HepG2 (cell line): ENCODE results near the gene MYH9. TPM values are rescaled to one million over a fixed set of nuclear protein-coding genes. Genes with fewer than 3 reads are reported as not detected.

Experiments
- ATAC-seq: fragments of 200-7000 bp; cut with Tn5 transposase; 3 replicates; pipeline ENCODE4 v1.9.1; 2020; ENCODE audit warnings: mild to moderate bottlenecking, moderate library complexity
- BruUV-seq: library from RNA; stranded (reverse); fragments of 400-500 nt; replicated peaks from 2 replicates; lab custom pipeline; 2021; lab: Mats Ljungman, UMichigan
- CTCF ChIA-PET: fragments of 300-600 bp; formaldehyde crosslinking; extraction: SDS; loops from one replicate; lab custom pipeline; 2021; ENCODE audit warnings: low total read pairs, inconsistent platforms, low intra/inter-chr PET ratio; lab: Yijun Ruan, JAX
- POLR2A ChIA-PET: fragments of 350-600 bp; sonication (Branson Sonifier 250); formaldehyde crosslinking; loops from one replicate; lab custom pipeline; 2020; ENCODE audit warnings: antibody characterized with exemption, inconsistent platforms; lab: Yijun Ruan, JAX
- DNase-seq: peaks from one replicate; pipeline ENCODE4 v3.0.0-alpha.2; 2015; ENCODE audit warnings: low spot score
- FAIRE-seq: peaks from 3 replicates; lab custom pipeline; 2011; peaks lifted over from hg19 to GRCh38; lab: Jason Lieb, UNC
- H2AFZ ChIP-seq: one replicate; pipeline ENCODE4 v1.6.1; 2011; ENCODE audit warnings: low read length, inconsistent platforms
- H3K27ac ChIP-seq: fragments of 300-600 bp; 3 replicates; pipeline ENCODE4 v1.8.0; 2011; ENCODE audit warnings: mixed run types, mild to moderate bottlenecking, mixed read lengths, low read length, inconsistent platforms; ENCODE audit not compliant: insufficient read depth; ENCODE audit errors: extremely low read length
- H3K27me3 ChIP-seq, 2 experiments: fragments of 200-600 bp in 1 of 2; 2 replicates in 1 of 2; 3 replicates in 1 of 2; pipeline versions ENCODE4 v1.6.0 to v1.8.0; 2011; ENCODE audit warnings: low read length in 2 of 2, mild to moderate bottlenecking in 2 of 2, moderate library complexity in 2 of 2, inconsistent platforms in 1 of 2; ENCODE audit not compliant: insufficient read depth in 2 of 2, control insufficient read depth in 1 of 2
- H3K36me3 ChIP-seq, 2 experiments: fragments of 200-600 bp in 1 of 2; replicated peaks in 1 of 2; 2 replicates in 1 of 2; 3 replicates in 1 of 2; pipeline versions ENCODE4 v1.5.1 to v1.8.0; 2011; ENCODE audit warnings: low read length in 2 of 2, inconsistent platforms in 1 of 2; ENCODE audit not compliant: insufficient read depth in 2 of 2, control insufficient read depth in 1 of 2
- H3K4me1 ChIP-seq: 2 replicates; pipeline ENCODE4 v1.5.1; 2012; ENCODE audit warnings: low read length, inconsistent platforms; ENCODE audit not compliant: insufficient read depth
- H3K4me2 ChIP-seq: 2 replicates; pipeline ENCODE4 v1.6.0; 2011; ENCODE audit warnings: low read depth, low read length, inconsistent platforms
- H3K4me3 ChIP-seq, 3 experiments: fragments of 200-600 bp in 1 of 3; sonication (generic), shearing (Covaris generic) in 1 of 3; replicated peaks in 1 of 3; 2 replicates each; pipeline ENCODE4 v1.5.1; 2011 to 2016; ENCODE audit warnings: low read length in 3 of 3, inconsistent platforms in 2 of 3, low read depth in 2 of 3, mild to moderate bottlenecking in 2 of 3, control low read depth in 1 of 3, mixed read lengths in 1 of 3; ENCODE audit not compliant: insufficient read depth in 1 of 3
- H3K79me2 ChIP-seq: one replicate; pipeline ENCODE4 v1.6.1; 2011; ENCODE audit warnings: low read length, inconsistent platforms; ENCODE audit not compliant: insufficient read depth
- H3K9ac ChIP-seq: 2 replicates; pipeline ENCODE4 v1.6.0; 2011; ENCODE audit warnings: mild to moderate bottlenecking, low read depth, low read length, inconsistent platforms; ENCODE audit not compliant: insufficient read depth
- H3K9me3 ChIP-seq: 2 replicates; pipeline ENCODE4 v1.5.1; 2012; ENCODE audit warnings: mild to moderate bottlenecking, low read length
- H4K20me1 ChIP-seq: 2 replicates; pipeline ENCODE4 v1.6.0; 2011; ENCODE audit warnings: inconsistent platforms, mild to moderate bottlenecking, low read length, moderate library complexity; ENCODE audit not compliant: insufficient read depth
- CBX5 ChIP-seq: sonication (generic); formaldehyde crosslinking; IDR thresholded peaks from 2 replicates; pipeline ENCODE4 v1.4.0; 2020; ENCODE audit warnings: missing genetic modification reagents, borderline replicate concordance
- CCDC6 ChIP-seq: sonication (generic); formaldehyde crosslinking; IDR thresholded peaks from 2 replicates; pipeline ENCODE4 v1.8.1; 2022; ENCODE audit warnings: mild to moderate bottlenecking, missing genetic modification reagents, moderate library complexity
- ELF4 ChIP-seq: sonication (generic); formaldehyde crosslinking; IDR thresholded peaks from 2 replicates; pipeline ENCODE4 v1.5.0; 2020; ENCODE audit warnings: missing genetic modification reagents, mild to moderate bottlenecking, moderate library complexity, borderline replicate concordance
- FOXM1 ChIP-seq: sonication (generic); formaldehyde crosslinking; IDR thresholded peaks from 2 replicates; pipeline ENCODE4 v1.5.0; 2020; ENCODE audit warnings: missing genetic modification reagents
- HMGA1 ChIP-seq: sonication (generic); formaldehyde crosslinking; conservative IDR thresholded peaks from 2 replicates; pipeline ENCODE4 v1.4.0; 2020; ENCODE audit warnings: missing genetic modification reagents
- NRL ChIP-seq: sonication (generic); formaldehyde crosslinking; IDR thresholded peaks from 2 replicates; pipeline ENCODE4 v1.5.0; 2020; ENCODE audit warnings: missing genetic modification reagents, mild to moderate bottlenecking, moderate library complexity, borderline replicate concordance
- TRIM24 ChIP-seq: sonication (generic); formaldehyde crosslinking; IDR thresholded peaks from 2 replicates; pipeline ENCODE4 v1.8.0; 2022; ENCODE audit warnings: mild to moderate bottlenecking, missing genetic modification reagents
- ZFX ChIP-seq: sonication (generic); formaldehyde crosslinking; IDR thresholded peaks from 2 replicates; pipeline ENCODE4 v1.4.0; 2020; ENCODE audit warnings: mild to moderate bottlenecking, low read depth, missing genetic modification reagents, moderate library complexity
- ZNF34 ChIP-seq: sonication (generic); formaldehyde crosslinking; IDR thresholded peaks from 2 replicates; pipeline ENCODE4 v1.4.0; 2020; ENCODE audit warnings: mild to moderate bottlenecking, missing genetic modification reagents, borderline replicate concordance
- ZNF547 ChIP-seq: sonication (generic); formaldehyde crosslinking; IDR thresholded peaks from 2 replicates; pipeline ENCODE4 v1.5.1; 2020; ENCODE audit warnings: mild to moderate bottlenecking, missing genetic modification reagents
- ZSCAN30 ChIP-seq: sonication (generic); formaldehyde crosslinking; IDR thresholded peaks from 2 replicates; pipeline ENCODE4 v1.5.0; 2020; ENCODE audit warnings: mild to moderate bottlenecking, missing genetic modification reagents
- WGBS: methylation state at CpG from one replicate; pipeline ENCODE4 v1.1.6; 2017; ENCODE audit warnings: low lambda C conversion rate; 5-methylcytosine and 5-hydroxymethylcytosine counted together
- in situ Hi-C: cut with HindIII; loops from 2 replicates; pipeline ENCODE4 v1.10.0; 2017; ENCODE audit warnings: low pct_unique_long_range_greater_than_20kb; ENCODE audit not compliant: extremely low pct_ligation_motif_present
- intact Hi-C: fragments of 100-400 bp; cut with micrococcal nuclease; formaldehyde crosslinking; loops from one replicate; pipeline ENCODE4 v1.10.0; 2022; ENCODE audit not compliant: unreplicated experiment
- polyA plus RNA-seq, 8 experiments: library from polyadenylated mRNA; depleted of rRNA in 3 of 8; stranded (reverse) in 7 of 8; unstranded in 1 of 8; fragments of >200 nt; fragmentation: Illumina TruSeq in 4 of 8; extraction: Trizol in 4 of 8; gene quantifications; 2 replicates each; pipeline versions ENCODE4 v1.2.1 to v1.2.3, GENCODE V29; 2011 to 2016; ENCODE audit warnings: low read depth in 4 of 8, missing spikeins in 1 of 8, mixed read lengths in 1 of 8; ENCODE audit not compliant: insufficient read depth in 1 of 8
- total RNA-seq, 5 experiments: library from RNA; depleted of rRNA; stranded (reverse); fragments of >200 nt; fragmentation: Illumina TruSeq; extraction: Trizol; gene quantifications; 2 replicates each; pipeline ENCODE4 v1.2.3, GENCODE V29; 2016; ENCODE audit warnings: low read depth in 1 of 5
- TF ChIP-seq, protein P1 (sequence below): IDR thresholded peaks from 2 replicates; pipeline ENCODE4 v1.6.1; 2016; ENCODE audit warnings: mild to moderate bottlenecking
- TF ChIP-seq, protein P2 (sequence below): sonication (generic); formaldehyde crosslinking; IDR thresholded peaks from 2 replicates; pipeline ENCODE4 v1.4.0; 2020; ENCODE audit warnings: mild to moderate bottlenecking, missing genetic modification reagents

Gene MYH9
- total and polyA plus RNA-seq, 2 of the 13 experiments (the other 11 are each of a cell fraction or from before 2014, with no cell fraction given): 50.7 to 98.5 TPM

DNA sequence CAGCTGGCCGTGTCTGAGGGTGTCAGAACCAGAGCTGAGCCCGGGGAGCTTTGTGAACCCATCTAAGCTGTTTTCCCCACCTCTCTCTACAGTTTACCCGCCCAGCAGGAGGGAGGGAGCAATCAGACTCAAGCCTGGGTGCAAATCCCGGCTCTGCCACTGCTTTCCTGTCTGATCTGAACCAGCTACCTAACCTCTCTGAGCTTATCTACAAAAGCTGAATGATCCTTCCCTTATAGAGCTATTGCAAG, 148.7 kb downstream of the MYH9 start:
- 0 out of 2 replicates have a peak, but pooled peaks cover 4% of the 10 kb centered on the region for H4K20me1 ChIP-seq
- 0% methylated on average over 4 of the region's 4 CpGs for WGBS
- peak overlapping the region; percentile 73 for H3K27ac ChIP-seq
- H2AFZ ChIP-seq: no peak overlapping the region
- H3K4me1 ChIP-seq: peaks cover 48% of the 10 kb centered on the region
- peak overlapping the region; percentile 94 for H3K4me2 ChIP-seq
- BruUV-seq: no TSS peak
- no peak for DNase-seq
- in situ Hi-C loops (loop anchor here (10.0 kb wide), 1 partner anchor 46 kb away; no protein-coding TSS in a partner anchor), intact Hi-C loops (loop anchor here (2.0 to 5.0 kb wide), 2 partner anchors 37 to 38 kb away; partner anchors contain the start of gene APOL4)
- POLR2A ChIA-PET: interaction anchor here (0.9 to 6.1 kb wide), 12 partner anchors 13 to 266 kb away, joined by 3 to 102 read pairs (median 5); partner anchors contain the start of genes APOL1, APOL3 and MYH9
- peak overlapping the region; percentile 78 for H3K9ac ChIP-seq
- H3K4me3 ChIP-seq: peak overlapping the region; percentile 71 to 94 (median 81)
- peaks cover 48% of the 10 kb centered on the region for H3K79me2 ChIP-seq
- CTCF ChIA-PET: interaction anchor here (1.3 kb wide), 1 partner anchor 44 kb away, joined by 4 read pairs; no protein-coding TSS in a partner anchor
- H3K9me3 ChIP-seq: no peaks in the 10 kb centered on the region
- no peak for FAIRE-seq
- H3K27me3 ChIP-seq: no peaks in the 10 kb centered on the region; a peak in 1 of 5 replicates
- peaks cover 5 to 18% of the 10 kb centered on the region in 2 experiments; a peak in 3 of 5 replicates for H3K36me3 ChIP-seq
- no peak; the same call in 2 of the 3 replicates for ATAC-seq
- TF ChIP-seq, protein P1, sequence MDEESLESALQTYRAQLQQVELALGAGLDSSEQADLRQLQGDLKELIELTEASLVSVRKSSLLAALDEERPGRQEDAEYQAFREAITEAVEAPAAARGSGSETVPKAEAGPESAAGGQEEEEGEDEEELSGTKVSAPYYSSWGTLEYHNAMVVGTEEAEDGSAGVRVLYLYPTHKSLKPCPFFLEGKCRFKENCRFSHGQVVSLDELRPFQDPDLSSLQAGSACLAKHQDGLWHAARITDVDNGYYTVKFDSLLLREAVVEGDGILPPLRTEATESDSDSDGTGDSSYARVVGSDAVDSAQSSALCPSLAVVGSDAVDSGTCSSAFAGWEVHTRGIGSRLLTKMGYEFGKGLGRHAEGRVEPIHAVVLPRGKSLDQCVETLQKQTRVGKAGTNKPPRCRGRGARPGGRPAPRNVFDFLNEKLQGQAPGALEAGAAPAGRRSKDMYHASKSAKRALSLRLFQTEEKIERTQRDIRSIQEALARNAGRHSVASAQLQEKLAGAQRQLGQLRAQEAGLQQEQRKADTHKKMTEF (CRISPR knock-in tag): no peak
- TF ChIP-seq CBX5 (no peak), CCDC6 (0 out of 2 replicates have a peak, but pooled peaks have one; percentile 23), ELF4 (CRISPR knock-in tag) (no peak), ZFX (no peak), ZNF34 (CRISPR knock-in tag) (no peak), ZSCAN30 (no peak), ZNF547 (no peak), TRIM24 (CRISPR knock-in tag) (no peak), FOXM1 (CRISPR knock-in tag) (no peak), NRL (CRISPR knock-in tag) (no peak), HMGA1 (CRISPR knock-in tag) (no peak)
- TF ChIP-seq, protein P2, sequence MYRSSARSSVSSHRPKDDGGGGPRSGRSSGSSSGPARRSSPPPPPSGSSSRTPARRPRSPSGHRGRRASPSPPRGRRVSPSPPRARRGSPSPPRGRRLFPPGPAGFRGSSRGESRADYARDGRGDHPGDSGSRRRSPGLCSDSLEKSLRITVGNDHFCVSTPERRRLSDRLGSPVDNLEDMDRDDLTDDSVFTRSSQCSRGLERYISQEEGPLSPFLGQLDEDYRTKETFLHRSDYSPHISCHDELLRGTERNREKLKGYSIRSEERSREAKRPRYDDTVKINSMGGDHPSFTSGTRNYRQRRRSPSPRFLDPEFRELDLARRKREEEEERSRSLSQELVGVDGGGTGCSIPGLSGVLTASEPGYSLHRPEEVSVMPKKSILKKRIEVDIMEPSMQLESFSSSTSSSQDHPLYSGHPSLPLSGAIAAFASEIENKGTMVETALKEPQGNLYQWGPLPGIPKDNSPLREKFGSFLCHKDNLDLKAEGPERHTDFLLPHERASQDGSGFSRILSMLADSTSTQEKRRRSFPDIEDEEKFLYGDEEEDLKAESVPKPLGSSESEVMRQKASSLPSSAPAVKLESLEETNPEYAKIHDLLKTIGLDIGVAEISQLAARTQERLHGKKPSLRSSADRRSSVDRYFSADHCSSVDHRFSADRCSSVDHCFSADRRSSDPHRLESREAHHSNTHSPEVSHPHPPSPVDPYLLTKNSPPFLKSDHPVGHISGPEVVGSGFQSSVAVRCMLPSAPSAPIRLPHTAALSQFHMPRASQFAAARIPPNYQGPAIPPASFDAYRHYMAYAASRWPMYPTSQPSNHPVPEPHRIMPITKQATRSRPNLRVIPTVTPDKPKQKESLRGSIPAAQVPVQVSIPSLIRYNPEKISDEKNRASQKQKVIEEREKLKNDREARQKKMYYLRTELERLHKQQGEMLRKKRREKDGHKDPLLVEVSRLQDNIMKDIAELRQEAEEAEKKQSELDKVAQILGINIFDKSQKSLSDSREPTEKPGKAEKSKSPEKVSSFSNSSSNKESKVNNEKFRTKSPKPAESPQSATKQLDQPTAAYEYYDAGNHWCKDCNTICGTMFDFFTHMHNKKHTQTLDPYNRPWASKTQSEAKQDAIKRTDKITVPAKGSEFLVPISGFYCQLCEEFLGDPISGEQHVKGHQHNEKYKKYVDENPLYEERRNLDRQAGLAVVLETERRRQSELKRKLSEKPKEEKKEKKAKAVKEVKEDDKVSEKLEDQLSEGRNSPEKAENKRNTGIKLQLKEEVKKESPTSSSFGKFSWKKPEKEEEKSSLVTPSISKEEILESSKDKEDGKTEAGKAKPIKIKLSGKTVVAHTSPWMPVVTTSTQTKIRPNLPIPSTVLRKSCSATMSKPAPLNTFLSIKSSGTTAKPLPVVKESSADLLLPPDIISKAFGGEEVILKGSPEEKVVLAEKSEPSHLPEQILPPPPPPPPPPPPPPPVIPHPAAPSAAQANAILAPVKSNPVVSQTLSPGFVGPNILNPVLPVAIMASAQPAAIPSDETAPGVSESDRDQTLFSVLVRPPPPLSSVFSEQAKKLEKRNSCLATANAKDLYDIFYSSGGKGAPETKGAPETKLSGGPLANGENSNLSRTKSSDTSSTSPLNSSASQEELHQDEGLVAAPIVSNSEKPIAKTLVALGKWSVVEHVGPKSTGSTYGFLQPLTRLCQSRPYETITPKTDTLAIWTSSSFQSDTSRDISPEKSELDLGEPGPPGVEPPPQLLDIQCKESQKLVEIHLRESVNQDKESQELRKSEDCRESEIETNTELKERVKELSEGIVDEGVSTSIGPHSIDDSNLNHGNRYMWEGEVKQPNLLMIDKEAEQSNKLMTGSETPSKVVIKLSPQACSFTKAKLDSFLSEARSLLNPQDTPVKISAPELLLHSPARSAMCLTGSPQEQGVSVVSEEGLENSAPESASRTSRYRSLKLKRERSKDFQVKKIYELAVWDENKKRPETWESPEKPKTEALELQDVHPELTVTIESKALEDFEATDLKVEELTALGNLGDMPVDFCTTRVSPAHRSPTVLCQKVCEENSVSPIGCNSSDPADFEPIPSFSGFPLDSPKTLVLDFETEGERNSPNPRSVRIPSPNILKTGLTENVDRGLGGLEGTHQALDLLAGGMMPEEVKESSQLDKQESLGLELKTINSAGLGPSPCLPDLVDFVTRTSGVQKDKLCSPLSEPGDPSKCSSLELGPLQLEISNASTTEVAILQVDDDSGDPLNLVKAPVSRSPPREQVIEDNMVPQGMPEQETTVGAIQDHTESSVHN: no peak
